Activated naive CD8-positive, alpha-beta T cell (primary cell): Measurements from ENCODE around the gene KCNRG.
A peak's percentile ranks its signal among the peaks of the same experiment; 100 is the strongest.
"Not testable (repeated sequence)": the region's sequence is repeated elsewhere in the genome, so short reads cannot be mapped to it uniquely, and the experiment has no call there.

ENCODE experiments used
- H3K27ac Mint-ChIP-seq: one replicate; pipeline ENCODE4 v1.8.0; 2021; ENCODE audit warnings: mixed read lengths
- H3K27me3 Mint-ChIP-seq: one replicate; pipeline ENCODE4 v1.8.0; 2021; ENCODE audit warnings: mixed read lengths
- H3K36me3 Mint-ChIP-seq: one replicate; pipeline ENCODE4 v1.8.0; 2021; ENCODE audit warnings: mixed read lengths
- H3K4me1 Mint-ChIP-seq: one replicate; pipeline ENCODE4 v1.8.0; 2021; ENCODE audit warnings: low read depth, mixed read lengths
- H3K4me3 Mint-ChIP-seq: one replicate; pipeline ENCODE4 v1.8.0; 2021; ENCODE audit warnings: mild to moderate bottlenecking, mixed read lengths
- H3K9me3 Mint-ChIP-seq: one replicate; pipeline ENCODE4 v1.8.0; 2021; ENCODE audit warnings: low read depth, mixed read lengths

The KCNRG gene

DNA sequence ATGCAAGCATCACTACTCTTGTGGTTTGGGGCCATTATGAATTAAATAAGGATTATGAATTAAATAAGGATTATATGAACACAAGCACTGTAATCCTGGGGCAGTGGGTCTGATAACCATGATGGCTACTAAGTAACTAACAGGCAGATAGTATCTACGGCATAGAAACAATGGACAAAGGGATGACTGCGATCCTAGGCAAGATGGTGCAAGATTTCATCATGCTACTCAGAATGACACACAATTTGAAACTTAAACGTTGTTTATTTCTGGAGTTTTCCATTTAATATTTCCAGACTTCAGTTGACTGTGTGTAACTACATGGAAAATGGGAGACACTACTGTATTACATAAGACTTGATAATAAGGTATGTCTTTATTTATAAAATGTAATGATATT lies 15.1 kb downstream of the KCNRG start:
- H3K27me3 Mint-ChIP-seq, result no peaks in the 10 kb centered on the region
- no peaks in the 10 kb centered on the region for H3K4me1 Mint-ChIP-seq
- H3K4me3 Mint-ChIP-seq, result no peak overlapping the region
- no peak overlapping the region for H3K27ac Mint-ChIP-seq
- H3K36me3 Mint-ChIP-seq, result peaks cover 5% of the 10 kb centered on the region
- no peaks in the 10 kb centered on the region for H3K9me3 Mint-ChIP-seq

- Mint-ChIP-seq H3K36me3 (peaks cover 2% of the 10 kb centered on the region), H3K9me3 (no peaks in the 10 kb centered on the region), H3K27me3 (no peaks in the 10 kb centered on the region), H3K4me3 (no peak overlapping the region), H3K27ac (no peak overlapping the region), H3K4me1 (no peaks in the 10 kb centered on the region)
Measured at GRCh38 chr13:50033725-50034124, 18.5 kb downstream of the KCNRG start.

DNA sequence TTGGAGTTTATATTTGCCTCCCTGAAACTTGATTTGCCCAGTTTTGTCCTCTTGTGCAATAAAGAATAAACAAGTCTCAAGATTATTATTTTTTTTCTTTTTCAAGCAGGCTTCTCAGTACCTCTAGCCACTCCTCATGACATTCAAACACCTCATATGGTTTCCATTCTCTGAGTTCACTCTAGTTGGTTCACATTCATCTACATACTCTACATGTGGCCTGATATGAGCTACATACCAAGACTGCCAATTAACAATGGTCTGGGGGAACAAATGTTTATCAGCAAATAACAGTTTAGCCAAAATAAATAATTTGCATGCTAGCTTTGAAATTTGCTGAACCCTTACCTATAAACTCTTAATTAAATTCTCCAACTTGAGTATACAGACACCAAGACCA lies 22.5 kb downstream of the KCNRG start:
- Mint-ChIP-seq H3K27me3 (no peaks in the 10 kb centered on the region), H3K4me3 (no peak overlapping the region), H3K36me3 (peaks cover 3% of the 10 kb centered on the region), H3K27ac (no peak overlapping the region), H3K4me1 (no peaks in the 10 kb centered on the region), H3K9me3 (no peaks in the 10 kb centered on the region)

DNA sequence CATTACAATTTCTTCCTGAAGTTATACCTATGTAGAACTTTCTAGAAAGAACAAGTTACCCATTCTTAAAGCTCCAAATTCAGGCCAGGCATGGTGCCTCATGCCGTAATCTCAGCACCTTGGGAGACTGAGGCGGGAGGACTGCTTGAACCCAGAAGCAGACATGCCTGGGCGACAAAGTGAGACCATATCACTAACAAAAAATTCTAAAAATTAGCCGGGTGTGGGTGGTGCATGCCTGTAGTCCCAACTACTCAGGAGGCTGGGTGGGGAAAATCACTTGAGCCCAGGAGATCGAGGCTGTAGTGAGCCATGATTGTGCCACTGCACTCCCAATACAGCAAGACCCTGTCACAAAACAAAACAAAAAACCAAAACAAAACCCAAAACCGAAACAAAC lies 23.0 kb downstream of the KCNRG start:
- Mint-ChIP-seq H3K9me3 (no peaks in the 10 kb centered on the region), H3K27me3 (no peaks in the 10 kb centered on the region), H3K4me1 (no peaks in the 10 kb centered on the region), H3K27ac (no peak overlapping the region), H3K4me3 (no peak overlapping the region), H3K36me3 (peaks cover 3% of the 10 kb centered on the region)

DNA sequence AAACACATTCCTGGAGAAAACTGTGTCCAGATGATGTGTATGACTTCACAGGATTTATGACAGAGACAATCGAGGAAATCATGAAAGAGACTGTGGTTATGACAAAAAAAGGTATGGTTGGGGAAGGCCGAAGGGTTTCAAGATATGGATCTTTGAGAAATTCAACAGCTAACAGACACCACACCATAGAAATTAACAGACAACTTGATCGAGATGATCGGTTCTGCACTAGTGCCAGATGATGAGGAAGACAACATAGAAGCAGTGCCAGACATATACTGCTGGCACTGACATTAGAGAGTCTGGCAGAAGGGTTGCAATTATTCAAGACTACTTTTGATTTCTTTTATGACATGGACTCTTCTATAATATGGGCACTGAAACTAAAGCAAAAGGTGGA lies 37.2 kb downstream of the KCNRG start:
- H3K27me3 Mint-ChIP-seq, result no peaks in the 10 kb centered on the region
- peaks cover 8% of the 10 kb centered on the region for H3K36me3 Mint-ChIP-seq
- no peak overlapping the region for H3K4me3 Mint-ChIP-seq
- H3K27ac Mint-ChIP-seq, result no peak overlapping the region
- H3K4me1 Mint-ChIP-seq, result peaks cover 7% of the 10 kb centered on the region
- H3K9me3 Mint-ChIP-seq, result no peaks in the 10 kb centered on the region

DNA sequence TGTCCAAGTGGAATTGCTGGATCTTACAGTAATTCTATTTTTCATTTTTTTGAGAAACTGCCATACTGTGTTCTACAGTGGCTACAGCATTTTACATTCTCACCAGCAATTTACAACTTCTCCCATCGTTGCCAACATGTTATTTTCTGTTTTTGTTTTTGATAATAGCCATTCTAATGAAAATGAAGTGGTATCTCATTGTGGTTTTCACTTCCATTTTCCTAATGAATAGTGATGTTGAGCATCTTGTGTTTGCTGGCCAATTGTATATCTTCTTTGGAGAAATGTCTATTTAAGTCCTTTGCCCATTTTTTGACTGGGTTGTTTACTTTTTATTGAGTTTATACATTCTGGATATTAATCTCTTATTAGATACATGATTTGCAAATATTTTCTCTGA lies 38.6 kb downstream of the KCNRG start:
- H3K27ac Mint-ChIP-seq, result no peak overlapping the region
- peaks cover 7% of the 10 kb centered on the region for H3K4me1 Mint-ChIP-seq
- H3K9me3 Mint-ChIP-seq, result no peaks in the 10 kb centered on the region
- H3K27me3 Mint-ChIP-seq, result no peaks in the 10 kb centered on the region
- no peak overlapping the region for H3K4me3 Mint-ChIP-seq
- peaks cover 8% of the 10 kb centered on the region for H3K36me3 Mint-ChIP-seq

DNA sequence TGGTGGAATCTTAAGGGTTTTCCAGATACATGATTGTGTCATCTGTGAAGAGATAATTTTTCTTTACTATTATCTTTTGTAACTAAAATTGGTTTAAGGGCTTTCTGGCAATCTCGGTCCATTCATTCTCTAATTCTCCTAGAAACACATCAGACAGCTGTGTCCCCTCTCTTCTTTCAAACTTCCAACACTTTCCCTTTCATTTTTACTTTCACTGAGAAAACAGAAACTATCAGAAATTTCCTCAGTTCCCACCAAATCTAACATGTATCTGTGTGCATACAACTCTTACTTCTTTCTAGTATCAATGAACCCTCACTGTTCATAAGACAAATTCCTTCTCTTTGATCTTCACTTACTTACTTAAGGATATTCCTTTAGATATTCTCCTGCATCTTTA lies 40.2 kb downstream of the KCNRG start:
- H3K4me3 Mint-ChIP-seq, result no peak overlapping the region
- H3K27me3 Mint-ChIP-seq, result no peaks in the 10 kb centered on the region
- H3K27ac Mint-ChIP-seq, result no peak overlapping the region
- H3K36me3 Mint-ChIP-seq, result peaks cover 8% of the 10 kb centered on the region
- peaks cover 7% of the 10 kb centered on the region for H3K4me1 Mint-ChIP-seq
- H3K9me3 Mint-ChIP-seq, result no peaks in the 10 kb centered on the region

DNA sequence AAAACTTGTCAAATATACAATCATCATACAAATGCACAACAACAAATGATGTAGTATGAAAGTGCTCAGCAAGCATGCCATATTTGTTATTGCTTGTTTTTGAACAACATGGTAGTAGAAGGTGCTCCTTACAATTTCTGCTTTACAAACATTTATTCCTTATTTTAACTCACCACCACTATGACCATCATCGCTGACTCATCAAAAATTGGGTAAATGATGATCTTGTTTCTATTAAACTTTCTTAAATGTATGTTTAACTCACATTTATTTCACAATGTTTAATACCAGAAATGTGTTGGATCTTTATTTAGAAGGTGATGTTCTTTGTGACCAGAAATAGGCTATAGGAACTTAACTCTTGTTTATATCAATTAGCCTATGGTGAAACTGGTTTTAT lies 45.5 kb downstream of the KCNRG start:
- H3K4me3 Mint-ChIP-seq, result no peak overlapping the region
- H3K36me3 Mint-ChIP-seq, result peaks cover under 1% of the 10 kb centered on the region
- H3K27ac Mint-ChIP-seq, result no peak overlapping the region
- no peaks in the 10 kb centered on the region for H3K27me3 Mint-ChIP-seq
- H3K9me3 Mint-ChIP-seq, result no peaks in the 10 kb centered on the region
- H3K4me1 Mint-ChIP-seq, result peaks cover 3% of the 10 kb centered on the region

DNA sequence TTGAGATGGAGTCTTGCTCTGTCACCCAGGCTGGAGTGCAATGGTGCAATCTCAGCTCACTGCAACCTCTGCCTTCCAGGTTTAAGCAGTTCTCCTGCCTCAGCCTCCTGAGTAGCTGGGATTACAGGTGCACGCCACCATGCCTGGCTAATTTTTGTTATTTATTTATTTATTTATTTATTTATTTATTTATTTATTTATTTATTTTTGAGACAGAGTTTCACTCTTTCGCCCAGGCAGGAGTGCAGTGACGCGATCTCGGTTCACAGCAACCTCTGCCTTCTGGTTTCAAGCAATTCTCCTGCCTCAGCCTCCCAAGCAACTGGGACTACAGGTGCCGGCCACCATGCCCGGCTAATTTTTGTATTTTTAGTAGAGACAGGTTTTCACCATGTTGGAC lies 47.1 kb downstream of the KCNRG start:
- H3K4me3 Mint-ChIP-seq, H3K27me3 Mint-ChIP-seq, H3K9me3 Mint-ChIP-seq, H3K27ac Mint-ChIP-seq, H3K4me1 Mint-ChIP-seq, H3K36me3 Mint-ChIP-seq: not testable (repeated sequence)

DNA sequence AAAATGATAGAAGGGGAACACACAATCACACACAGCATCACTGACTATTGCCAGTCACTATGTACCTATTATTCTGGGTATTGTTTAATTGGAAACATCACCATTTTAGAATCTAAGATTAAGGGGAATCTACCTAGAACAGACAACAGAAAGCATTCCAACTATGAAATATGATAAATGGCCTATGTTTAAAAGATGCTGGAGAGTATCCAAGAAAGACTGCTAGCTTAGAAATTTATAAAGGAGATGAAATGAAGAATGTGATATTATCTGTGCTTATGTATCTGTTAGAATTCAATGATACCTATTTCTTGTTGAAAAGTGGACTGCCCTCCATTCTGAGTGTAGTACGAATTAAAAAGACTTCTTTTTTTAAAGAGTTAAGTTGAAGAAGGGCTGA lies 50.5 kb downstream of the KCNRG start:
- Mint-ChIP-seq H3K9me3 (no peaks in the 10 kb centered on the region), H3K36me3 (peaks cover 4% of the 10 kb centered on the region), H3K4me3 (no peak overlapping the region), H3K27me3 (no peaks in the 10 kb centered on the region), H3K4me1 (no peaks in the 10 kb centered on the region), H3K27ac (no peak overlapping the region)

DNA sequence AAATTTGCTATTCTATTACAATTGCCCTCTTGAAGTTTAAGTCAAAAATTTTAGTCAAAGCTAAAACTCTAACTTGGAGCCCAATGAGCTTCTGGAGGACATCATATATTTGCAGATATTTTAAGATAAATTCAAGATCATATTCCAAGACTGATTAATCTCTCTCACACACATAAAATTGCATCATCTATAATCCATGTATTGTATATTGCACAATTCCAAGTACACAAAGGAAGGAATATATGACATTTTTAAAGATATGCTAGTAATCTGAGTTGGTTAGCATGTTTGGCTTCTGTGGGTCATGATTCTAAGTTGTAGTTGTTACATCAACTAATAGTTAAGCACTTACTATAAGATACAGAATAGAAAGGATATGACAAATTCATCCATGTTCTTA lies 53.3 kb downstream of the KCNRG start:
- Mint-ChIP-seq H3K9me3 (no peaks in the 10 kb centered on the region), H3K27ac (no peak overlapping the region), H3K27me3 (peaks cover 1% of the 10 kb centered on the region), H3K4me3 (no peak overlapping the region), H3K4me1 (peaks cover 3% of the 10 kb centered on the region), H3K36me3 (peaks cover 5% of the 10 kb centered on the region)

GRCh38 chr13:50069261-50069660 lies 54.0 kb downstream of the KCNRG start:
- Mint-ChIP-seq H3K4me1 (peaks cover 3% of the 10 kb centered on the region), H3K27ac (peak overlapping the region; percentile 16), H3K27me3 (peaks cover 2% of the 10 kb centered on the region), H3K4me3 (no peak overlapping the region), H3K9me3 (no peaks in the 10 kb centered on the region), H3K36me3 (peaks cover 6% of the 10 kb centered on the region)

DNA sequence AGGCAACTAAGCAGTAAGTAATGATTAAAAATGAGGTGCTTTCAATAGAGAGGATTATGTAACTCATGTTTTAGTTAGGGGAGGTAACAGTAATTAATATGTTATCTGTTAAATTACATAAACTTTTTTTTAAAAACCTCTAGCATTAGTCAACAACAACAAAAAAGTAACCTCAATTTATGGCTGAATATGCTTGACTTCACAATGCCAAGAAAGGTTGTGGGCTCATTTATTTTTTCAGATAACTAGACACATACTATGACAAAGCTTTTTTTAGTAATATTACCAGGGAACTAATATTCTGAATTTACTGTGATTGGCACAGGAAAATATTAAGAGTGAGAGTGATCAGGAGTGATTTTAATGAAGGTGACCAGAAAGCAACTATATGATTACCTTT lies 54.9 kb downstream of the KCNRG start:
- peaks cover 2% of the 10 kb centered on the region for H3K27me3 Mint-ChIP-seq
- H3K36me3 Mint-ChIP-seq, result peaks cover 6% of the 10 kb centered on the region

More for the DNA sequence above, 54.9 kb downstream of the KCNRG start:
- Mint-ChIP-seq H3K9me3 (no peaks in the 10 kb centered on the region), H3K27ac (no peak overlapping the region), H3K4me3 (no peak overlapping the region), H3K4me1 (peaks cover 4% of the 10 kb centered on the region)
